Measurements from ENCODE around the gene CDK15.

- TF ChIP-seq SP1 (CRISPR knock-in tag; conservative IDR thresholded peaks at IDR 0.05) (no peak), CTCF (IDR thresholded peaks at IDR 0.05) (no peak), MAX (CRISPR knock-in tag; IDR thresholded peaks at IDR 0.05) (no peak), FOXK1 (CRISPR knock-in tag; IDR thresholded peaks at IDR 0.05) (no peak), RELA (CRISPR knock-in tag; IDR thresholded peaks at IDR 0.05; ENCODE audit: borderline replicate concordance) (no peak), ATF3 (CRISPR knock-in tag; conservative IDR thresholded peaks at IDR 0.05) (no peak), ESRRA (CRISPR knock-in tag; IDR thresholded peaks at IDR 0.05; ENCODE audit: borderline replicate concordance) (no peak), ZNF317 (CRISPR knock-in tag; IDR thresholded peaks at IDR 0.05; ENCODE audit: borderline replicate concordance, low read depth) (no peak), FOXJ3 (CRISPR knock-in tag; IDR thresholded peaks at IDR 0.05; ENCODE audit: borderline replicate concordance) (no peak), FOXP4 (CRISPR knock-in tag; IDR thresholded peaks at IDR 0.05) (no peak), NFE2L1 (CRISPR knock-in tag; IDR thresholded peaks at IDR 0.05) (no peak), ERG (CRISPR knock-in tag; IDR thresholded peaks at IDR 0.05) (no peak)
These were observed 17.9 kb downstream of the CDK15 start for GRCh38 chr2:201824212-201824611.

Data from WTC11 (cell line).